PC-9 (cell line): ENCODE data around the gene UGT1A7. TPM values are rescaled to one million over a fixed set of nuclear protein-coding genes. Genes with fewer than 3 reads are reported as not detected.

Source experiments
- BruUV-seq: library from RNA; stranded (reverse); fragments of 400-500 nt; replicated peaks from 2 replicates; lab custom pipeline; 2021; lab: Mats Ljungman, UMichigan
- CTCF ChIA-PET: fragments of 300-600 bp; sonication (Branson Sonifier 250); formaldehyde crosslinking; loops from one replicate; lab custom pipeline; 2022; ENCODE audit warnings: antibody characterized with exemption; lab: Charles Lee
- POLR2A ChIA-PET: fragments of 300-600 bp; sonication (Branson Sonifier 250); formaldehyde crosslinking; loops from one replicate; lab custom pipeline; 2022; ENCODE audit warnings: antibody characterized with exemption; ENCODE audit not compliant: unreplicated experiment; lab: Charles Lee
- DNase-seq, 2 experiments: peaks; one replicate each; pipeline versions ENCODE4 v3.0.0 to v3.0.0-alpha.2; 2015 to 2022; ENCODE audit warnings: mixed read lengths in 1 of 2
- H2AFZ ChIP-seq: fragments of 200-600 bp; sonication (generic); 2 replicates; pipeline ENCODE4 v1.8.1; 2017; ENCODE audit warnings: antibody characterized with exemption
- H3F3A ChIP-seq: fragments of 200-600 bp; sonication (generic); 2 replicates; pipeline ENCODE4 v1.8.1; 2017; ENCODE audit warnings: antibody characterized with exemption, mild to moderate bottlenecking, low read depth; ENCODE audit not compliant: insufficient read depth
- H3K27ac ChIP-seq: fragments of 200-600 bp; sonication (generic); 2 replicates; pipeline ENCODE4 v1.6.1; 2016; ENCODE audit warnings: mixed run types
- H3K27me3 ChIP-seq: fragments of 200-600 bp; sonication (generic); 2 replicates; pipeline ENCODE4 v1.6.1; 2016; ENCODE audit warnings: low read depth, mixed run types; ENCODE audit not compliant: insufficient read depth
- H3K36me3 ChIP-seq: fragments of 200-600 bp; sonication (generic); 2 replicates; pipeline ENCODE4 v1.6.1; 2016; ENCODE audit warnings: low read depth, mixed run types
- H3K4me1 ChIP-seq: fragments of 200-600 bp; sonication (generic); replicated peaks from 2 replicates; pipeline ENCODE4 v1.6.1; 2016; ENCODE audit warnings: mixed run types; ENCODE audit not compliant: insufficient read depth
- H3K4me2 ChIP-seq: fragments of 200-600 bp; sonication (generic); 2 replicates; pipeline ENCODE4 v1.6.1; 2017; ENCODE audit warnings: mixed run types
- H3K4me3 ChIP-seq: fragments of 200-600 bp; sonication (generic); 2 replicates; pipeline ENCODE4 v1.6.1; 2016; ENCODE audit warnings: mixed run types
- H3K79me2 ChIP-seq: fragments of 200-600 bp; sonication (generic); 2 replicates; pipeline ENCODE4 v1.6.1; 2017; ENCODE audit warnings: low read depth, mixed run types
- H3K9me2 ChIP-seq: fragments of 200-600 bp; sonication (generic); 2 replicates; pipeline ENCODE4 v1.8.1; 2017; ENCODE audit warnings: mild to moderate bottlenecking; ENCODE audit not compliant: insufficient read depth
- H3K9me3 ChIP-seq: fragments of 200-600 bp; sonication (generic); 2 replicates; pipeline ENCODE4 v1.8.1; 2016; ENCODE audit warnings: low read depth; ENCODE audit not compliant: insufficient read depth
- H4K20me1 ChIP-seq: fragments of 200-600 bp; sonication (generic); 2 replicates; pipeline ENCODE4 v1.8.1; 2017; ENCODE audit not compliant: insufficient read depth
- CTCF ChIP-seq: fragments of 200-600 bp; sonication (generic); conservative IDR thresholded peaks from 2 replicates; pipeline ENCODE4 v1.6.1; 2017; ENCODE audit warnings: mixed run types, antibody characterized with exemption, mild to moderate bottlenecking, moderate library complexity
- EZH2 ChIP-seq: fragments of 200-600 bp; sonication (generic); IDR thresholded peaks from 2 replicates; pipeline ENCODE4 v1.8.0; 2017; ENCODE audit warnings: antibody characterized with exemption, low read depth
- intact Hi-C: fragments of 100-400 bp; cut with micrococcal nuclease; formaldehyde crosslinking; loops from one replicate; pipeline ENCODE4 v1.10.0; 2022; ENCODE audit not compliant: unreplicated experiment
- total RNA-seq: library from RNA; stranded (reverse); gene quantifications from 2 replicates; pipeline ENCODE4 v1.2.3, GENCODE V29; 2021

UGT1A7 gene
- total RNA-seq, 1 experiment from 2014 or later = 20.3 TPM

GRCh38 chr2:233789554-233789953, 107.9 kb downstream of the UGT1A7 start:
- Histone ChIP-seq H3K27me3 (no peaks in the 10 kb centered on the region), H3K4me1 (no peaks in the 10 kb centered on the region), H3K4me2 (no peak overlapping the region), H2AFZ (no peak overlapping the region), H3K36me3 (no peaks in the 10 kb centered on the region), H3K27ac (no peak overlapping the region), H3K4me3 (no peak overlapping the region), H3K9me2 (no peaks in the 10 kb centered on the region), H3K9me3 (peaks cover 3% of the 10 kb centered on the region; the same call in 1 of the 2 replicates), H4K20me1 (no peaks in the 10 kb centered on the region), H3K79me2 (no peaks in the 10 kb centered on the region), H3F3A (no peaks in the 10 kb centered on the region)
- ChIA-PET POLR2A (no interaction called here), CTCF (no interaction called here)
- intact Hi-C loops = no loop called here
- DNase-seq = no peak
- no peak for TF ChIP-seq EZH2
- no peak for TF ChIP-seq CTCF
- no TSS peak for BruUV-seq

DNA sequence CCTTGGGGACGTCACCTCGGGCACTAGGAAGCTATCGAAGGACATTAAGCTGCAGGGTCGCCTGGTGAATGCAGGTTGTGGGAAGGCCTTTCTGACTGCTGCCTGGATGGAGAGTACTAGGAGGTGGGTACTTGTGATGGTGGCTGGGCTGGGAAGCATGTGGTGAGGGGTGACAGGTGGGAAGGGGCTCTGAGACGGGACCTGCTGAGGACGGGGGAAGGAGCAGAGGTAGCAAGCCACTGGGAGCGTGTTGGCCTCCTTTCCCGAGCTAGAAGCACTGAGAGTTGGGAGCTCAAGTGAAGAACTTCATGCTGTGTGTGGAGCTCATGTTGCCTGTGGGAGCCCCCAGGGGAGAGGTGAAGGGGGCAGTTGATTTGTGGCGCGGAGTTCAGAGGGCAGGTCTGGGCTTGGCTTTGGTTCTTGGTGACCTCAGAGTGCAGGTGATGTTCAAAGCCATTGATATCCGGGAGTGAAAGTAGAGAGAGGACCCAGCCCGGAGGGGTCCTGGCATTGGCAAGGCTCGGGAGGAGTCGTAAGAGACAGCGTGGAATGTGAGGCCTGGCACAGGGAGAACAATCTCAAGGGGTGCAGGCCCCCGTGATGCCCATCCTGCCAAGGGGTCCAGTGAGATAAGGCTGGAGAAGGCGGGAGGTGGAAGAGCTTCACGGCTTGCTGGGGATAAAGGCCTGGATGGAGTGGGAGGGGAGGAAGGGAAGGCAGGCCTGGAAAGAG, 109.6 kb downstream of the UGT1A7 start:
- no peak for TF ChIP-seq EZH2
- no peak for TF ChIP-seq CTCF
- no TSS peak for BruUV-seq
- H3K79me2 ChIP-seq = no peaks in the 10 kb centered on the region
- no peak overlapping the region for H3K4me3 ChIP-seq
- no peaks in the 10 kb centered on the region for H3K36me3 ChIP-seq
- ChIA-PET POLR2A (no interaction called here), CTCF (interaction anchor here (0.9 kb wide), 1 partner anchor 478 kb away, joined by 8 read pairs; no protein-coding TSS in a partner anchor)
- no peak overlapping the region for H2AFZ ChIP-seq
- no peaks in the 10 kb centered on the region for H3F3A ChIP-seq
- H3K4me1 ChIP-seq = no peaks in the 10 kb centered on the region
- no peaks in the 10 kb centered on the region for H3K27me3 ChIP-seq
- H3K9me2 ChIP-seq = no peaks in the 10 kb centered on the region
- no peak for DNase-seq
- no peaks in the 10 kb centered on the region for H4K20me1 ChIP-seq
- H3K4me2 ChIP-seq = no peak overlapping the region
- no peak overlapping the region for H3K27ac ChIP-seq
- peaks cover 3% of the 10 kb centered on the region; the same call in 1 of the 2 replicates for H3K9me3 ChIP-seq
- intact Hi-C loops = no loop called here

DNA sequence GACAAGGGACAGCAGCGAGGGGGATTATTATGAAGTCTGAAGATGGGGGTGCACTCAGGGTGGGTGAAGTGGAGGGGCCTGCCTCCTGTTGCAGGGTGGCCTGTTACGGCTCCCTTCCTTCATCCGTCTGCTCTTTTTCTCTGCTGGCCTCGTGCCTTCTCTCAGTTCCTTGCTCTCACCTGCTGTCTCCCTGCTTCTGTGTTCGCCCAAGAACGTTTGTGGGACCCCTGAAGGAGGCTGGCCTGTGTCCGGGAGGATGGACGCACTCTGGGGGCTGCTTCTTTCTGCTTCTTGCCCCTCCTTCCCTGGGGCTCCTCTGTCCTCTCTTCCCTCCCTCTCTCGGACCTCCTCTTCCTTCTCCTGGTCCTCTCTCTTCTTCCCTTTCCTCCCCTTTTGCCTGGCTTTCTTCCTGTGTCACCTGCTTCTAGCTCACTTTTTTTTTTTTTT, 110.2 kb downstream of the UGT1A7 start:
- Histone ChIP-seq H3K9me3 (peaks cover 3% of the 10 kb centered on the region; the same call in 1 of the 2 replicates), H3K79me2 (no peaks in the 10 kb centered on the region), H3K36me3 (no peaks in the 10 kb centered on the region), H3K9me2 (no peaks in the 10 kb centered on the region), H3K27me3 (no peaks in the 10 kb centered on the region), H3K4me2 (no peak overlapping the region), H3K4me1 (no peaks in the 10 kb centered on the region), H3F3A (no peaks in the 10 kb centered on the region), H2AFZ (no peak overlapping the region), H4K20me1 (no peaks in the 10 kb centered on the region), H3K27ac (no peak overlapping the region), H3K4me3 (no peak overlapping the region)
- TF ChIP-seq CTCF (no peak), EZH2 (no peak)
- BruUV-seq = no TSS peak
- ChIA-PET POLR2A (no interaction called here), CTCF (no interaction called here)
- no peak for DNase-seq
- intact Hi-C loops = no loop called here
